Loucy (cell line): Measurements from ENCODE around the gene SH2B2.

ENCODE experiments used
- H2AFZ ChIP-seq: fragments of 200-600 bp; sonication (generic); 2 replicates; pipeline ENCODE4 v1.6.0; 2016; ENCODE audit warnings: antibody characterized with exemption, mild to moderate bottlenecking, low read length, moderate library complexity
- H3F3A ChIP-seq: fragments of 200-600 bp; 2 replicates; pipeline ENCODE4 v1.6.0; 2016; ENCODE audit warnings: antibody characterized with exemption, low read depth, mild to moderate bottlenecking
- H3K27me3 ChIP-seq: fragments of 200-600 bp; sonication (generic); 2 replicates; pipeline ENCODE4 v1.6.1; 2014; ENCODE audit warnings: low read length, mild to moderate bottlenecking; ENCODE audit not compliant: insufficient read depth, poor library complexity, severe bottlenecking
- H3K36me3 ChIP-seq: fragments of 200-600 bp; sonication (generic); 2 replicates; pipeline ENCODE4 v1.6.1; 2016; ENCODE audit warnings: low read length; ENCODE audit not compliant: insufficient read depth
- H3K4me1 ChIP-seq: fragments of 200-600 bp; sonication (generic); 2 replicates; pipeline ENCODE4 v1.5.1; 2014; ENCODE audit warnings: low read length, mild to moderate bottlenecking; ENCODE audit not compliant: insufficient read depth, poor library complexity, severe bottlenecking
- H3K4me2 ChIP-seq: fragments of 200-600 bp; sonication (generic); 2 replicates; pipeline ENCODE4 v1.6.0; 2014; ENCODE audit warnings: antibody characterized with exemption, low read length, low read depth, mild to moderate bottlenecking; ENCODE audit not compliant: poor library complexity, severe bottlenecking
- H3K4me3 ChIP-seq: fragments of 200-600 bp; sonication (generic); 2 replicates; pipeline ENCODE4 v1.5.1; 2014; ENCODE audit warnings: low read length, mild to moderate bottlenecking, mixed read lengths; ENCODE audit not compliant: poor library complexity, severe bottlenecking
- H3K79me2 ChIP-seq: fragments of 200-600 bp; sonication (generic); 2 replicates; pipeline ENCODE4 v1.6.1; 2014; ENCODE audit warnings: low read length; ENCODE audit not compliant: insufficient read depth
- H3K9ac ChIP-seq: fragments of 200-600 bp; sonication (generic); 2 replicates; pipeline ENCODE4 v1.6.0; 2014; ENCODE audit warnings: mild to moderate bottlenecking, low read depth, low read length, moderate library complexity; ENCODE audit not compliant: poor library complexity, severe bottlenecking
- H3K9me2 ChIP-seq: fragments of 200-600 bp; sonication (generic); replicated peaks from 2 replicates; pipeline ENCODE4 v1.6.1; 2016; ENCODE audit warnings: low read depth, low read length, mixed read lengths
- H3K9me3 ChIP-seq: fragments of 200-600 bp; sonication (generic); 2 replicates; pipeline ENCODE4 v1.6.1; 2014; ENCODE audit warnings: mild to moderate bottlenecking, antibody characterized with exemption, low read length, low read depth; ENCODE audit not compliant: insufficient read depth
- H4K20me1 ChIP-seq: fragments of 200-600 bp; sonication (generic); 2 replicates; pipeline ENCODE4 v1.6.0; 2014; ENCODE audit warnings: antibody characterized with exemption, low read length, mild to moderate bottlenecking; ENCODE audit not compliant: insufficient read depth, poor library complexity, severe bottlenecking
- EZH2phosphoT487 ChIP-seq: fragments of 200-600 bp; IDR thresholded peaks from 2 replicates; pipeline ENCODE4 v1.6.1; 2018; ENCODE audit warnings: antibody characterized with exemption, mild to moderate bottlenecking, moderate library complexity, borderline replicate concordance
- TF ChIP-seq, protein P1 (sequence below): fragments of 200-600 bp; sonication (generic); conservative IDR thresholded peaks from 2 replicates; pipeline ENCODE4 v1.5.1; 2014; ENCODE audit warnings: mild to moderate bottlenecking, antibody characterized with exemption, low read length

Gene SH2B2

GRCh38 chr7:102258073-102258748, 28.5 kb upstream of the SH2B2 start:
- Histone ChIP-seq H3K79me2 (no peaks in the 10 kb centered on the region), H3K4me3 (no peak overlapping the region), H3K4me1 (no peaks in the 10 kb centered on the region), H3K9me2 (no peaks in the 10 kb centered on the region), H3K27me3 (no peaks in the 10 kb centered on the region), H2AFZ (no peak overlapping the region), H3K4me2 (no peak overlapping the region), H3K9ac (no peak overlapping the region), H3F3A (no peaks in the 10 kb centered on the region), H3K36me3 (no peaks in the 10 kb centered on the region), H4K20me1 (no peaks in the 10 kb centered on the region), H3K9me3 (no peaks in the 10 kb centered on the region)
- TF ChIP-seq, protein P1, sequence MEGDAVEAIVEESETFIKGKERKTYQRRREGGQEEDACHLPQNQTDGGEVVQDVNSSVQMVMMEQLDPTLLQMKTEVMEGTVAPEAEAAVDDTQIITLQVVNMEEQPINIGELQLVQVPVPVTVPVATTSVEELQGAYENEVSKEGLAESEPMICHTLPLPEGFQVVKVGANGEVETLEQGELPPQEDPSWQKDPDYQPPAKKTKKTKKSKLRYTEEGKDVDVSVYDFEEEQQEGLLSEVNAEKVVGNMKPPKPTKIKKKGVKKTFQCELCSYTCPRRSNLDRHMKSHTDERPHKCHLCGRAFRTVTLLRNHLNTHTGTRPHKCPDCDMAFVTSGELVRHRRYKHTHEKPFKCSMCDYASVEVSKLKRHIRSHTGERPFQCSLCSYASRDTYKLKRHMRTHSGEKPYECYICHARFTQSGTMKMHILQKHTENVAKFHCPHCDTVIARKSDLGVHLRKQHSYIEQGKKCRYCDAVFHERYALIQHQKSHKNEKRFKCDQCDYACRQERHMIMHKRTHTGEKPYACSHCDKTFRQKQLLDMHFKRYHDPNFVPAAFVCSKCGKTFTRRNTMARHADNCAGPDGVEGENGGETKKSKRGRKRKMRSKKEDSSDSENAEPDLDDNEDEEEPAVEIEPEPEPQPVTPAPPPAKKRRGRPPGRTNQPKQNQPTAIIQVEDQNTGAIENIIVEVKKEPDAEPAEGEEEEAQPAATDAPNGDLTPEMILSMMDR: no peak
- no peak for TF ChIP-seq EZH2phosphoT487

- Histone ChIP-seq H2AFZ (no peak overlapping the region), H3K79me2 (no peaks in the 10 kb centered on the region), H3K9me2 (no peaks in the 10 kb centered on the region), H3K27me3 (no peaks in the 10 kb centered on the region), H3K9ac (no peak overlapping the region), H3K9me3 (no peaks in the 10 kb centered on the region), H4K20me1 (no peaks in the 10 kb centered on the region), H3K4me3 (no peak overlapping the region), H3K36me3 (no peaks in the 10 kb centered on the region), H3K4me2 (no peak overlapping the region), H3F3A (no peaks in the 10 kb centered on the region), H3K4me1 (no peaks in the 10 kb centered on the region)
- TF ChIP-seq EZH2phosphoT487: no peak
- TF ChIP-seq, protein P1: no peak
These were observed 27.9 kb upstream of the SH2B2 start for GRCh38 chr7:102258749-102259107.

DNA sequence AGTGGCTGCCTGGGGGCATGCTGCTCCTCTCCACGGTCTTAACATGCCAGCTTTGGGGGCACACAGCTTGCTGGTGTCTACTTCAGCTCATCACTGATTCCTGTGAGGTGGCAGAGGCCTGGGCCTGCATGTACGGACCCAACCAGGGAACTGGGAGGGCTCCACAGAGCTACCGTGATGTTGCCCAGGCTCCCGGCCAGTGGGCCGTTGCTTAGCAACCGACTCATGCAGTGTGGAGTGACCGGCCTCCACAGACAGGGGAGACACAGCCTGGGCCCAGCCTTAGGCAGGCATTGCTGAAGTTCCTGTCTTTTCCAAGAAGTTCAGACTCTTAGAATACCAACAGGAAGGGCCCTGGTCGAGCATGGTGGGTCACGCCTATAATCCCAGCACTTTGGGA, 25.8 kb upstream of the SH2B2 start:
- no peaks in the 10 kb centered on the region for H3F3A ChIP-seq
- H3K4me3 ChIP-seq: no peak overlapping the region
- no peaks in the 10 kb centered on the region for H3K9me3 ChIP-seq
- no peaks in the 10 kb centered on the region for H3K79me2 ChIP-seq
- no peaks in the 10 kb centered on the region for H3K36me3 ChIP-seq
- H3K4me2 ChIP-seq: no peak overlapping the region
- no peak overlapping the region for H2AFZ ChIP-seq
- H3K9ac ChIP-seq: no peak overlapping the region
- H4K20me1 ChIP-seq: no peaks in the 10 kb centered on the region
- TF ChIP-seq, protein P1: no peak
- TF ChIP-seq EZH2phosphoT487: no peak
- no peaks in the 10 kb centered on the region for H3K9me2 ChIP-seq
- no peaks in the 10 kb centered on the region for H3K4me1 ChIP-seq
- no peaks in the 10 kb centered on the region for H3K27me3 ChIP-seq
